Fibroblast of the aortic adventitia (primary cell): ENCODE data around the gene RELN. TPM values are rescaled to one million over a fixed set of nuclear protein-coding genes. Genes with fewer than 3 reads are reported as not detected.

Source experiments
- DNase-seq: peaks from one replicate; pipeline ENCODE4 v3.0.0-alpha.2; 2010; ENCODE audit warnings: low read depth
- H3K4me3 ChIP-seq: 2 replicates; pipeline ENCODE4 v1.5.1; 2011; ENCODE audit warnings: low read depth, mild to moderate bottlenecking, control low read depth, low read length, moderate library complexity
- CTCF ChIP-seq: IDR thresholded peaks from 2 replicates; pipeline ENCODE4 v1.5.1; 2011; ENCODE audit warnings: mild to moderate bottlenecking, low read length, control low read depth, inconsistent platforms; ENCODE audit not compliant: insufficient read depth
- total RNA-seq: library from RNA; depleted of rRNA; stranded (reverse); fragments of >200 nt; gene quantifications from 2 replicates; pipeline ENCODE4 v1.2.3, GENCODE V29; 2012; ENCODE audit warnings: low replicate concordance

The RELN gene
- total RNA-seq, 1 donor, result 88.7 TPM

DNA sequence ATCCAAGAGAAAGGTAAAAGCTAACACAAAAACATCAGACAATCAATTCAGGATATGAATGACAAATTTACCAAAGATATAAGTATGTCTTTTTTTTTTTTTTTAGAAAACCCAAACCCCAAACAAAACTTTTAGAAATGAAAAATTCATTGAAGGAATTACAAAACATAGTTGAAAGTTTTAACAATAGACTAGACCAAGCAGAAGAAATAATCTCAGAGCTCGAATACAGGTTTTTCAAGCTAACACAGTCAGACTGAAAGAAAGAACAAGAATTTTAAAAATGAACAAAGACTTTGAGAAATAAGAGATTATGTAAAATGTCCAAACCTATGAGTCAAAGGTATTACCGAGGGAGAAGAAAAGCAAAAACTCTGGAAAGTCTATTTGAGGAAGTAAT lies 345.1 kb downstream of the RELN start:
- TF ChIP-seq CTCF, result no peak
- no peak overlapping the region for H3K4me3 ChIP-seq
- DNase-seq, result no peak

GRCh38 chr7:103640031-103640779 lies 349.3 kb downstream of the RELN start:
- TF ChIP-seq CTCF, result no peak
- peak; percentile 65 for DNase-seq
- no peak overlapping the region for H3K4me3 ChIP-seq

- H3K4me3 ChIP-seq, result no peak overlapping the region
- TF ChIP-seq CTCF, result no peak
- DNase-seq, result peak; percentile 35
Measured at GRCh38 chr7:103637726-103638125, 351.7 kb downstream of the RELN start.

DNA sequence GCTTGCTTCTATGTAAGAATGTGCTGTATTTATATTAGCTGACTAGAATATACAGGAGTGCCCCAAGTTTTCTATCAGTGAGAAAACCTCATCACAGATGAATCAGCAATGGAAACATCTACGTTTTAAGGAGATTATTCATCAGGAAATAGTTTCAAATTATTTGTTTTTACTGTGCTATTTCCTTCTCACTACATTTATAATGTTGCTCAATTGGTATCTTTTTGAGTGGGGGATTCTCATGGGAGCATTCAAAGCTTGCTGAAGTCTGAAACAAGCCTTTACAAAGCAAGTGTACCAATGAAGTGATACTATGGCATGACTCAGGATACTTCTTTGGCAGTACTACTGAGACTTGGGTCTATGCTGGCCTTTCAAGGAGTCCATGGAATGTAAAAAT lies 352.4 kb downstream of the RELN start:
- peak; percentile 93 for DNase-seq
- H3K4me3 ChIP-seq, result no peak overlapping the region
- TF ChIP-seq CTCF, result no peak

- DNase-seq, result peak; percentile 47
- no peak overlapping the region for H3K4me3 ChIP-seq
- TF ChIP-seq CTCF, result no peak
Measured at GRCh38 chr7:103636153-103636552, 353.3 kb downstream of the RELN start.

DNA sequence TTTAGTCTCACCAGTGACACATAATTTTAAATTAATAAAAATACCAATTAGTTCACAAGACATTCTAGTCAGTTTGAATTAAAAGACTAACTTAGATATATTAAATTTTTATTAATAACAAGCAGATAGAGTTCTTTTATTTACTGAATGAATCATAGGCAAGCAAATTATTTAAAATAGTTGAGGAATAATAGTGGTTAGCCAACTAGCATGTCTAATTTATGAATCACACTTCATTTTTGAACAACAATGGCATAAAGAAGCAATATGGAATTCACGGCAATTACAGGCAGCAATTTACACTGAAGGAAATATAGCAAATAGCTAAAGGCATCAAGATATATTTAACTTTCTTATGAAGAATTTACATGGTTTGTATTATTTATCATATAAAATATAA lies 356.5 kb downstream of the RELN start:
- no peak overlapping the region for H3K4me3 ChIP-seq
- no peak for TF ChIP-seq CTCF
- peak; percentile 52 for DNase-seq
